Stimulated activated naive CD4-positive, alpha-beta T cell treated with Interleukin-2 at 50 U/mL for 16 hours (primary cell): Measurements from ENCODE around the gene FAM219A.
"Not testable (repeated sequence)": the region's sequence is repeated elsewhere in the genome, so short reads cannot be mapped to it uniquely, and the experiment has no call there.

Source experiments
- DNase-seq: peaks from one replicate; lab custom pipeline; 2025; lab: John Stamatoyannopoulos, UW

The FAM219A gene

DNA sequence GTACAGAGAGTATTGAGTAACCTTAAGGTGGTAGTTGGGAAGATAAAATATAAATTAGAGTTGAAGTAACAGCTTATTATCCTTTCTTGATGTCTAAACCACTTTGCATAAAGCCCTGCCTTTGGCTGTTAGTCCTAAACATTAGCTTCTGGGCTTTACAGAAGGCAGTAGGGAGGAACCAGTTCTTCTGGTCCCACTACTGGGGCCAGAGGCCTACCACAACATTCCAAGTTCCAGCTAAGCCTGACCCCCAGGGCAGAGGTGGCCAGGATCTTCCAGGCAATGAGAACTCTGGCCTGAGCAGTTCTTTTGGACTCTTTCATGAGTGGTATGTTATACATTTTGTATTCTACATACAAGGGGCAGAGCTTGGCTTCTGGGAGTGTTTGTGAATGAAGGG, 26.3 kb upstream of the FAM219A start:
- no peak for DNase-seq

DNA sequence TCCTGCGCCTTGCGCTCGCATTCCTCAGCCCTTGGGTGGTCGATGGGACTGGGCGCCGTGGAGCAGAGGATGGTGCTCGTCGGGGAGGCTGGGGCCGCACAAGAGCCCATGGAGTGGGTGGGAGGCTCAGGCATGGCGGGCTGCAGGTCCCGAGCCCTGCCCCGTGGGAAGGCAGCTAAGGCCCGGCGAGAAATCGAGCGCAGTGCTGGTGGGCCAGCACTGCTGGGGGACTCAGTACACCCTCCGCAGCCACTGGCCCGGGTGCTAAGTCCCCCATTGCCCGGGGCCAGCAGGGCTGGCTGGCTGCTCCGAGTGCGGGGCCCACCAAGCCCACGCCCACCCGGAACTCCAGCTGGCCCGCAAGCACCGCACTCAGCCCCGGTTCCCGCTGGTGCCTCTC, 24.4 kb upstream of the FAM219A start:
- DNase-seq = not testable (repeated sequence)

DNA sequence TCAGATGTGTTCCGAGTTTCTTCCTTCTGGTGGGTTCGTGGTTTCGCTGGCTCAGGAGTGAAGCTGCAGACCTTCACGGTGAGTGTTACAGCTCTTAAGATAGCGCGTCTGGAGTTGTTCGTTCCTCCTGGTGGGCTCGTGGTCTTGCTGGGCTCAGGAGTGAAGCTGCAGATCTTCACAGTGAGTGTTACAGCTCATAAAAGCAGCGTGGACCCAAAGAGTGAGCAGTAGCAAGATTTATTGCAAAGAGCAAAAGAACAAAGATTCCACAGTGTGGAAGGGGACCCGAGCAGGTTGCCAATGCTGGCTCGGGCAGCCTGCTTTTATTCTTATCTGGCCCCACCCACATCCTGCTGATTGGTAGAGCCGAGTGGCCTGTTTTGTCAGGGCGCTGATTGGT, 23.2 kb upstream of the FAM219A start:
- not testable (repeated sequence) for DNase-seq

DNA sequence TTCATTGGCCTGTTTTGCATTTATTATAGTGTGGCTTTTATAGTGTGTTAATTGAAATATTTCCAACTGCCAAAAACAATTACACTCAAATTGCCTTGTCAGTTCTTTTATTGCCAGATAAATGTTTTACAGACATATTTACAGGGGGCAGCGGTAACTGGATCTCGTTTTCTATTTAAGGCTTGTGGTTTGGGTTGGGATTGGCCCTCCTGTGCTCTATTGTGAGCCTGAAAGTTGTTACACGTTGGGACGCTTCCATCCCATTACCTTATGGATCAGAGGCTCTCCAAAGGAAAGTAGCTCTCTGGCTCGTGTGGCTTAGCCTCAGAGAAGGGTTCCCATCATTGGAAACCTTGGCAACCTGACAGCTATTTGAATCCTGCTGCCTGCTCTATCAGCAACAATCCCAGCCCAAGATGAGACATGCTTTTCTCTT, 21.1 kb upstream of the FAM219A start:
- DNase-seq = no peak

DNA sequence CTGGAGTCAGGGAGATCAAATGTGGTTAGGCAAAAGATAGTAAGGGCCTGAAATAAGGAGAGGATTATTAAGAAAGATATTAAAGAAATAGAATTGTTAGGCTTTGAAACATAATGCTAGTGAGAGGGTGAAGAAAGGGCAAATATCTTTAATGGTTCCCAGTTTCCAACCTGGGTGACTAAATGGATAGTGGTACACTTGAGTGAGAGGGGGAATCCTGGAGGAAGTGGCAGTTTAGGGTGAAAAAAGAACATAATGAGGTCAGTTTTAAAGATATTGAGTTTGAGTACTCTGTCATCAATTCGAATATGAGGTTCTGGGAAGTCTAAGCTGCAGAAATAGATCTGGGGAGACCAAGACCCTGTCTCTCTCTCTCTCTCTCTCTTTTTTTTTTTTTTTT, 19.2 kb upstream of the FAM219A start:
- DNase-seq = no peak

DNA sequence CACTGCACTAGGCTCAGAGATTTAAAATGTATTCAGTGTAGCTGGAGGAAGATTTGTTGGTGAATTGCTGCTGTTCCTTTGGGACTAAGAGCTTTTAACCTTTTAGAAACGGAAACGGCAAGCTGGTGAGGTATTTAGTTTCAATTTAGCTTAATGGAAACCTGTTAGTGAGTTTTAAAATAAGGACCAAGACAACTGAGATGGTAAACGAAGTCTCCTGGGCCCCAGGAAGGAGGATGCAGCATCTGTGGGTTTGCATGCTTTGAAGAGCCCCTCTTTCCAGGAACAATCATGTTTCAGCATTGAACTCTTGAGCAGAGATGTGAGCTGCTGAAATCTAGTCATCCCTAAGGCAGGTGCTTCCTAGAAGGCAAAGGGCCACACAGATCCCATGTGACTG, 16.7 kb upstream of the FAM219A start:
- no peak for DNase-seq

DNA sequence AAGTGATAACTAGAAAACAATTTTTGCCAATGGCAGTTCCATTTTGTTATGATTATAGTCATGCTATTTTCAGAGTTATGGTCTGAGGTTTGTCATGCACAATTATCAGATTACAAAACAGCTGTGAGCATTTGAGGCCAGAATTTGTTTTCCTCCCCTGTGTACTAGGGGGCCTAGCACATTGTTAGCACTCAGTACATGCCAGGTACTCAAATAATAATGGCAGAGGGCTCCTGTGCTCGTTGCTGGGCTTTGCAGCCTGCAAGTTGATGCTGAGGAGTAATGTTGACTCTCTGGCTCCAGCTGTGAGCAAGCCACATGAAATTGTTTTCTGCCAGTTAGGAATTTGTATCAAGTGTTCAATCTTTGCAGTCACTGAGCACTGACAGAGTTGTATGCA, 7.1 kb upstream of the FAM219A start:
- DNase-seq = no peak

DNA sequence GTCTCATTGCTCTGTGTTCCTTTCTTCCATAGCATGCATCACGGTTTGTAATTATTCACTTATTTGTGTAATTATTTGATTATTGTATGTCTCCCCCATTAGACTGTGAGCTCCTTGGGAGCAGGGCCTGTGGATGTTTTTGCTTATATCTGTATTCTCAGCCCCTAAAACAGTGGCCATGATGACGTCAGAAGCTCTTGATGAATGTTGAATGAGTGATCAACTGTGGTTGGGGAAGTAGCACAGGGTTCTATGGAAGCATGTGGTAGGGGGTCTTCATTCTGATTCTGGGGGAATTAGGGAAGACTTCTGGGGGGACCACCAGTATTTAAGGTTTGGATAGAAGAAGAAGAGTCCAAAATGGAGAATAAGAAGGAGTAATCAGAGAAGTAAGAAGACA, 6.2 kb upstream of the FAM219A start:
- no peak for DNase-seq

DNA sequence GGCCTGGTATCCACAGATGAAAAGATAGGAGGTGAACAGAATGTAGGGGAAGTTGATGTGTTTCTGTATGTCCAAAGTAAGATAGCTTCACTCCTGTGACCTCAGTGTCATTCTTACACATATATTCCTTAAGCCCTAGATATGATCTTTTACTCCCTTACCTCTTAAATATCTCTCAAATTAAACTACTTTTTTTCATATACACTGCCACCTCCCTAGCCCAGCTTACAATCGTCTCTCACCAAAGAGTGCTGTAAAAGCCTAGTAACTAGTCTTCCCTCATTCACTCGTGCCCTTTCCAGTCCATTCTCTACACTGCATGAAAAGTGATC, 5.5 kb upstream of the FAM219A start:
- no peak for DNase-seq

DNA sequence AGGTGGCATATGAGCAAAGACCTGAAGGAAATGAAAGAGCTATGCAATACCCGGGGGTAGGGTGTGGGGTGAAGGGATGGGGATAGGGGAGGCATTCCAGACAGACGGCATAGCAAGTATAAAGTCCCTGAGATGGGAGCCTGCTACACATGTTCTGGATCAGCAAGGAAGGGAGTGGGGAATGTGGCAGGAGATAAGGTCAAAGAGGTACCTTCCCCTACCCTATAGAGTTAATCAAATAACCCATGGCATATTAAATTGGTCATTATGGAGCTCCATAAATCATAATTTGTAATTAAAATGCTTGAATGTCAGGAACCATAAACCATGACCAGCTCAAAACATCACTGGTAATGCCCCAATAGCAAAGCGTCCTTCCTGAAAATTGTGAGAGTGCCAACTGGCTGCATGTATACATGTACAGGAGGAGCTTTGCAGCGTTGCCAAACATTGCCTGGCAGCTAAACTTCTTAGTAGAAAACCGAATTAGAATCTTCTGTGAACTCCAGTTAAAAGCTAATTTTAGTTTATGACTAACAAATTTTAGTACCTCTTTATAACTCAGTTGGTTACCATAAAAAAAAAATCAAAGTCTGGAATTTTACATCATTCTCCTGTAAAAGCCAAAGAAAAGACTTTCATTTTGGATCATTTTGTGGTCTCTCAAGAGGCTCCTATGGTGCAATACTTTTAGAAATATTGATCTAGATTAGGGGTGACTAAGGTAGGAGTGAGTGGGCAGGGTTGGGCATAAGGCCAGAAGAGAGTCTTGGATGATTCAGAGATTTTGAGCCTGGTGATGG, 4.9 kb upstream of the FAM219A start:
- peak; percentile 42 for DNase-seq

DNA sequence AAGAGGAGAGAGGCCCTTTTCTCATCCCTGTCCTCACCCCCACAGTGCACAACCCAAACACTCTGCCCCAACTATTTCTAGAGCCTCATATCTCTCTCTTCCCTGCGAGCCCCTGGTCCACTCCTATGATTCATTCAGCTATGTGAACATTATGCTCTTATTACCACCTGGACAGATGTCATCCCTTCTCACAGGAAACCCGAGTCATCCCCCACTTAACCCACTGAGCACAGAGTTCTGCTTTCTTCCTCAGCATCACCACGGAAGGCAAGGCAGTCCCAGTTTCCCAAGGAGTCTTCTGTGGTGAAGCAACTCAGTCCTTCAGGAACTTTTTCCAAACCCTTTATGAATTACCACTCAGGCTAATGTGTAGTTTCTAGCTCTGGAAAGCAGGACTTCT, 1.6 kb upstream of the FAM219A start:
- no peak for DNase-seq

DNA sequence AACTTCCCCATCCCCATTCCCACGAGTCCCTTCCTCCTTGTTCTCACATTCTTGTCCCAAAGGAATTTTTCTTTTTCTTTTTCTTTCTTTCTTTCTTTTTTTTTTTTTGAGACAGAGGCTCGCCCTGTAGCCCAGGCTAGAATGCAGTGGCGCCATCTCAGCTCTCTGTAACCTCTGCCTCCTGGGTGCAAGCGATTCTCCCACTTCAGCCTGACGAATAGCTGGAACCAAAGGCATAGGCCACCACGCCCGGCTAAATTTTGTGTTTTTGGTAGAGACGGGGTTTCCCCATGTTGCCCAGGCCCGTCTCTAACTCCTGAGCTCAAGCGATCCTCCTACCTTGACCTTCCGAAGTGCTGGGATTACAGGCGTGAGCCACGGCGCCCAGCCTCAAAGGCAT, 986 bp upstream of the FAM219A start:
- no peak for DNase-seq

DNA sequence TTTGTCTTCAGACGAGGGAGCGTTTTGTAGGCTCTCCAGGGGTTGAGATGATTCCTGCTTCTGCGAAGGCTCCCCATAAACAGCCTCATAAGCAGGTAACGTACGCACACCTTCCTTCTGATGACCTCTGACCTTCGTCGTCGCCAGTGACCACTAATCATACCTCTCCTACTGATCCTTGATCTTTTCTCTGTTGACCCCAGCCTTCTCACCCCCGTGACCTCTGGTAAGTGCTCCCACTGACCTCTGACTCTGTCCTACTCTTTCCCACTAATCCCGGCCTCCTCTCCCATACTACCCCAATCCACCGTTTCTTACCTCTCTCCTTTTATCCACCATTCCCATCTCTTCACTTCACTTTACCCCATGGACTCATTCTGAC, 580 bp upstream of the FAM219A start:
- no peak for DNase-seq

DNA sequence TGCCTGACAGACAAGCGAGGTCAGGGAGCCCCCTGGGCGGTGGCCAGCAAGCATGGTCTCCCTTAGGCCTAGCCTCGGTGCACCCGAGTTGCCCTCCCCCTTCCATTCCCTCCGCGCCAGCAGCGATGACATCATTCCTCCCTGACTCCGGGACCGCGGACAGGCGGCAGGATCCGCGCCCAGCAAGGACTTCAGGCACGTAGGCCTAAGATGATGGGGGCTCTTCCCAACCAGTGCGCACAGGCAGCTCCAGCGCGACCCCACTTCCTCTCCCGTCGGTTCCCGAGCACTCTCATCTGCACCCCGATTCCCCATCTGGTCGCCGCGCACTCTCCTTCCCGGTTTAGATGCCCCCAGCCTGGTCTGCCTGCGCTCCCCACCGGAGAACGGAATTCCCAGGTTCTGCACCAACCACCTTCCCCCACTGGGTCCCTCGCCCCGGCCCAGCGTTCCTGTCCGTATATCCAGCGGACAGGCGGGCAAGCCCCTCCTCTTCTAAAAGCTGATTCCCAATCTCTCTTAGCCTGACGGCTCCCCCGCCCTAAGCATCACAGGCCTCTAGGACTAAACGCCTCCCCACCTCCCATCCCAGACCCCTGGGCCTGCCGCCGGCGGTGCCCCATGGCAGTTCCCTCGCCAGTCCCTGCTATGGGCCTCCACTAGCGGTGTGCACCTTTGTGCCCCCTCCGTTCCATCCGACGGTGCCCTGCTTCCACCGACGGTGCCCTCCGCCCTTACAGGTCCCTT, 931 bp downstream of the FAM219A start:
- DNase-seq = no peak

DNA sequence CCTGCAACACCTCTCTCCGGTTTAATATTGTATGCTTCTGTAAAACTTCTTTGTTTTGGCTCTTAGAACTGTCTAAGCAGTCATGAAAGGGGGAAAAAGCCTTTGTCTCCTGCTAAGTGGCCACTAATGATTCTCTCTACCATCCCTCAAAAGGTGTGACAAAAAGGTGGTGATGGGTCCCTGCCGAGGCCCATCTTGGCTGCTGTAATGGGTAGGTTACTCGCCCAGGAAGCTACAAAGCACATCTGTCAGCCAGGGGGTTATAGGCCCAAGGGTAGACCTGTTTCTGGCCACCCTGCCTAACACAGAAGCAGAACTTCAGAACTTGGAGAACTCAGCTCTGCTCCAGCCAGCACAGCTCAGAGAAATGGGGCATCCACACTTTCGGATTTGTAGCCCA, 1.6 kb downstream of the FAM219A start:
- DNase-seq = no peak

DNA sequence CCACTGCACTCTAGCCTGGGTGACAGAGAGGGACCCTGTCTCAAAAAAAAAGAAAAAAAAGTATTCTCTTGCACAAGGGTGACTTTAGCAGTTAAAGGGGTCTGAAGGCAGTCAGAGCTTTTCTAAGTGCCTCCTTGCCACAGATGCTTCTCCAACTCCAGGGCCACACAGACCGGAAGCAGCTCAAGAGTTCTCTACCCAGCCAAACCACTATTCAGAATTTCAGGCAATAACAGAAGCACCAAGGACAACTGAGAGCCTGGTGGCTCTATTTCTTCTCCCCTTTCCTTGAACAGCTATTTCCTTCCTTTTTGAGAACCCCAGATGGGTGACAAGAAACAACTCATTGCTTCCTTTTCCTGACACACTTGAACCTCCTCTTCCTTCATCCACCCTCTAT, 2.2 kb downstream of the FAM219A start:
- no peak for DNase-seq

DNA sequence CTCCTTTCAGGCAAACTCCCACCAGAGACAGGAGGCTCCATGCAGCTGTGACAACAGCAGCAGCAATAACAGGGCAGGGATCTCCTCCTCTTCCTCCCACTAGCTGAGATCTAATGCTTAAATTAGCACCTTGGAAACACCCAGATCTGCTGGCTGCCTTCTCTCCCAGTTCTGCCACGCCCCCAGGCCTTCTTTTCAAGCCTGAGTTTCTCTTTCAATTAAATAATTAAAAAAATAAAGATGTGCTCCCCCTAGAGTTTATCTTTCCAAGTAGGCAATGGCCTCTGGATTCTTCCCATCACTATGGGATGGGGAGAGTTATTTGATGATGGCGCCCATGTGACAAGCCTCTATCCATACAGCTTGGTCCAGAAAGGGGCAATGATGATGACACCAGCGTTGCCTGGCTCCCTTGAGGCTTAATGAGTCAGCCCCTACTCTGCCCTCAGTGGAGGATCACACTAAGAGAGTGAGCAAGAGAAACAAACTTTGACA, 3.8 kb downstream of the FAM219A start:
- DNase-seq = peak; percentile 7

DNA sequence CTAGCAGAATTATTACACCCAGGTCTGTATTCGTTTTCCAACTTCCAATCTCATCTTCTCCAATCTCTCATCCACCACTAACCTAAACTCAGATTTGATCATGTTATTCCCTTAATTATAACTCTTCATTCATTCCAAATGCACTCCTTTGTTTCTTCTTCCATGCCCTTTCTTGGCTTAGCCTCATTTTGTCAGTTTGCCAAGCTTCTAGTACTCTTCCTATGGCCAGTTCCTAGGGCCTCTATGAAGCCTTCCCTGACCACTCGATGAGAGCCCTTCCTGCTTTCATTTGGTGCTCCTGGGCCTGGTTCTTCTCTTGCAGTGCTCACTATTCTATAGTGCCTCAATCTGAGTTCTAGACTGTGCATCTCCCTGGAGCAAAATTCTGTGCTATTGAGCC, 5.8 kb downstream of the FAM219A start:
- DNase-seq = no peak

DNA sequence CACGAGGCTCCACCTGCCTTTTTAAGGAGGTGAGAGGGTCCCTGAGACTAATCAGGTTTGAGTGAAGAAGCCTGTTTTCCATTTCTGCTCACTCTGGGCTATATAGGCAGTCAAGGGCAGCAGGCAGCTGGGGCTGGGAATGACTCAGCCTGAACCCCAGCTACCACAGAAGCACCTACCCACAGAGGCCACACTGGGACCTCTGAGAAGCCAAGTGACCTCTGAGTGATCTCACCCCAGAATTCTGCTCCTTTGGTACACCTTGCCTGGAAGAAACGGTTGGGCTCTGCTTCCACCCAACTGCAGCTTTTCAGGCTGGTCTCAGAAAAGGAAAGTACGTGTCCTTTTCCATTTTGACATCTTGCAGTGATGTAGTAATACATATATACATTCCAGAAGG, 6.8 kb downstream of the FAM219A start:
- no peak for DNase-seq

DNA sequence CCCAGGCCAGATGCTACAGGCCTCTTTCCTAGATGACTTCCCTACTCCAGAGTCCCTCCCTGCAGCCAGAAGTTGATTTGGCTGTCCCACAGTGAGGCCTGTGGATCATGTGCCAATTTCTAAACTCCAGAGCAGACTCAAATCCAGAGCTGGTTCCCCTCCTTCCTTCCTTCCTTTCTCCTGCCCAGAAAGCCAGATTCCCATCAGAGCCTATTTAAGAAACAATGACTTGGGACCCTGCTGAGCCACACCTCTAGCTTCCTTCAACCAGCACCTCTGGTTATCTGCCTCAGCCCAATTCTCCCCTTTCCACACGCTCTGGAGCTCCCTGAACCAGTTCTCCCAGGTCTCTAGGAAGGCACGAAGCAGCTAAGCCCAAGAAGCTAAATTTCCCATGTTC, 7.2 kb downstream of the FAM219A start:
- no peak for DNase-seq

DNA sequence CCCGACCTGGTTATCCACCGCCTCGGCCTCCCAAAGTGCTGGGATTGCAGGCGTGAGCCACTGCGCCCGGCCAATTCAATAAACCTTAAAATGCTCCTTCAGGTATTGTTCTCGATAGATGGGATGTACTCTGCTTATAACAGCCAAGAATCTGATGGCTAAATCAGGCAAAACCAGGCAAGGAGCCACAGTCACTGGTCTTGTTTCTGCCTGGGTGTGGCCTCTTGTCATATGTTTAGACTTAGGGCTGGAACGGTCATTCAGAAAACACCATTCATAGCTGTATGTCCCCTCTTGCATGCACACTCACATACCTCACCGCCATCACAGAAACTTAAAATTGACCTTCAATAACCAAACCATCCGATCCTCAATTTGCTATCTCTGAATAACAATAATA, 7.7 kb downstream of the FAM219A start:
- DNase-seq = no peak

DNA sequence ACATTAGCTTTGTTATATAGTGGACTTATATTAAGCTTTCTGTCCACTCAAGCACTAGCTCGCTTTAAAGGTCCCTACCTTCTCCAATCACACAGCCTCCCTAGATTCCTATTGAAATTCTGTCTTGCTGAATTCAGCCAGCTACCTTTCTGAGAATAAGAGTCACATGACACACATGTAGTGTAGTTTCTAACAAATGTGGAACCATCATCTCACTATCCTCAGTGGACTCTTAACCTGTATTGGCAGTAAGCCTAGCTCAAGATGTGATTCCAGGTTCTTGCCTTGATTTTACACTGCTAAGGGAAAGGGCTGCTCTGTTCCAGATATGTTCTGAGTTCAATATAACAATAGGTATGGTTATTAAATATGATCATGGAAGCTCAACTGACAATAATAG, 11.4 kb downstream of the FAM219A start:
- no peak for DNase-seq

DNA sequence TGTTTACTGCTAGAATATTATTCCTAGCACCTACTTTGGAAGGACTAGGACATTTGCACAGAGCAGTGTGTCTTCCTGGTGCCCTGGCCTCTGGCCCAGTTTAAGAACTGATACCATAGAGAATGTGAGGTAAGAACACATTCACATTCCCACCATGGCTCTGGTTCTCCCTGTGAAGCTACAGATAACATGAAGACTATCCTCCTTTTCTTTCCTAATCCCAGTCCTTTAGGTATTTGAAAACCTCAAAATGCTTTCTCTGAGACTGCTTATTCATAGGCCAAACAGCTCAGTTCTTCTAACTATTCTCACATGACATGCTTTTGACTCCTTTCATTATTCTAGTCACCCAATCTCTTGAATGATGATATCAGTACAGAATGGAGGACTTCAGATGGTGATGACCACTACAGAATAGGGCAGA, 11.9 kb downstream of the FAM219A start:
- no peak for DNase-seq

DNA sequence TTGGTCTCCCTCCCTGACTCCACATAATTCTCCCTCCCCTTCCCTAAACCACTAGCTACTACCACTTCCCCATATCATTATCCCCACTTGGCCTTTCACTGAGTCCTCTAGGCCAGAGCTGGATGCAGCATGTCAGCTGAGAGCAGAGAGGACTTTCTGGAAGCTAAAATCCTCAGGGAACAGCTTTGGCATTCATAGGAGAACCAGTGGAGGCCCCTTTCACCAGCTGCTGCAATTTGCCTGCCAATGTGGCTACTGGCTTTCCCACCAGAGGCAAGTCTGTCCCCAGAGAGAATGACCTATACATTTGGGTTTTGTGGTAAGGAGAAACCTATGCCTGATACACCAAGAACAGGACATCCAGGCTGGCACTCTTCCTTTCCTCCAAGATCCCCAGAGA, 14.4 kb downstream of the FAM219A start:
- no peak for DNase-seq
